CD14-positive monocyte (primary cell): ENCODE data around the gene JAKMIP2. TPM values are rescaled to one million over a fixed set of nuclear protein-coding genes. Genes with fewer than 3 reads are reported as not detected.

Experiments
- DNase-seq, 3 donors: peaks; one replicate each; pipeline ENCODE4 v3.0.0-alpha.2; 2011 to 2022
- H2AFZ ChIP-seq: 2 replicates; pipeline ENCODE4 v1.6.0; 2012; ENCODE audit warnings: mild to moderate bottlenecking, low read depth, low read length, inconsistent platforms; ENCODE audit not compliant: insufficient read depth, poor library complexity, severe bottlenecking
- H3K27ac ChIP-seq, 2 donors: 1 replicate in 1 of 2; 2 replicates in 1 of 2; pipeline ENCODE4 v1.5.1; 2012 to 2013; ENCODE audit warnings: low read length in 2 of 2, control low read depth in 1 of 2, inconsistent platforms in 1 of 2, low read depth in 1 of 2, mild to moderate bottlenecking in 1 of 2
- H3K27me3 ChIP-seq, 2 donors: one replicate each; pipeline versions ENCODE4 v1.6.0 to v1.6.1; 2011 to 2013; ENCODE audit warnings: low read length in 2 of 2; ENCODE audit not compliant: control insufficient read depth in 2 of 2, insufficient read depth in 2 of 2
- H3K36me3 ChIP-seq, 2 donors: replicated peaks in 1 of 2; 1 replicate in 1 of 2; 2 replicates in 1 of 2; pipeline versions ENCODE4 v1.5.1 to v1.6.1; 2012 to 2013; ENCODE audit warnings: low read length in 2 of 2, control low read depth in 1 of 2, inconsistent platforms in 1 of 2, mild to moderate bottlenecking in 1 of 2; ENCODE audit not compliant: insufficient read depth in 2 of 2, control insufficient read depth in 1 of 2
- H3K4me1 ChIP-seq, 2 donors: 1 replicate in 1 of 2; 2 replicates in 1 of 2; pipeline versions ENCODE4 v1.5.1 to v1.6.1; 2012 to 2013; ENCODE audit warnings: low read length in 2 of 2, control low read depth in 1 of 2, inconsistent platforms in 1 of 2, mild to moderate bottlenecking in 1 of 2, moderate library complexity in 1 of 2; ENCODE audit not compliant: insufficient read depth in 2 of 2, control insufficient read depth in 1 of 2
- H3K4me2 ChIP-seq: replicated peaks from 2 replicates; pipeline ENCODE3; 2012; ENCODE audit warnings: low read length, moderate library complexity, mild to moderate bottlenecking; ENCODE audit not compliant: poor library complexity, severe bottlenecking; ENCODE audit errors: extremely low read depth
- H3K4me3 ChIP-seq, 3 experiments: fragments of 200-600 bp in 1 of 3; sonication (generic) in 1 of 3; replicated peaks in 1 of 3; 1 replicate in 2 of 3; 2 replicates in 1 of 3; pipeline ENCODE4 v1.5.1; 2011 to 2013; ENCODE audit warnings: low read length in 3 of 3, mild to moderate bottlenecking in 3 of 3, control low read depth in 2 of 3, low read depth in 2 of 3, inconsistent platforms in 1 of 3, moderate library complexity in 1 of 3
- H3K79me2 ChIP-seq: 2 replicates; pipeline ENCODE4 v1.6.0; 2012; ENCODE audit warnings: mild to moderate bottlenecking, control low read depth, inconsistent platforms, low read length, moderate library complexity; ENCODE audit not compliant: insufficient read depth
- H3K9ac ChIP-seq: 2 replicates; pipeline ENCODE4 v1.6.0; 2017; ENCODE audit warnings: low read length, mild to moderate bottlenecking; ENCODE audit not compliant: insufficient read depth, poor library complexity, severe bottlenecking
- H3K9me3 ChIP-seq, 2 donors: replicated peaks in 1 of 2; 1 replicate in 1 of 2; 2 replicates in 1 of 2; pipeline versions ENCODE4 v1.5.1 to v1.6.1; 2012 to 2013; ENCODE audit warnings: low read length in 2 of 2, control low read depth in 1 of 2; ENCODE audit not compliant: control insufficient read depth in 1 of 2, insufficient read depth in 1 of 2
- H4K20me1 ChIP-seq: 2 replicates; pipeline ENCODE4 v1.6.0; 2012; ENCODE audit warnings: mild to moderate bottlenecking, low read length, control low read depth, moderate library complexity; ENCODE audit not compliant: insufficient read depth
- H3K27ac Mint-ChIP-seq, 7 donors: one replicate each; pipeline ENCODE4 v1.8.0; 2020; ENCODE audit warnings: mild to moderate bottlenecking in 7 of 7, mixed read lengths in 7 of 7, moderate library complexity in 6 of 7, inconsistent platforms in 2 of 7
- H3K27me3 Mint-ChIP-seq, 3 donors: one replicate each; pipeline ENCODE4 v1.8.0; 2021 to 2022; ENCODE audit warnings: low read depth in 3 of 3, mild to moderate bottlenecking in 3 of 3, mixed read lengths in 3 of 3, moderate library complexity in 3 of 3, inconsistent platforms in 1 of 3
- H3K36me3 Mint-ChIP-seq, 2 donors: one replicate each; pipeline ENCODE4 v1.8.0; 2020; ENCODE audit warnings: mixed read lengths in 2 of 2, inconsistent platforms in 1 of 2, mild to moderate bottlenecking in 1 of 2
- H3K4me1 Mint-ChIP-seq: one replicate; pipeline ENCODE4 v1.8.0; 2020; ENCODE audit warnings: mild to moderate bottlenecking, mixed read lengths
- H3K4me3 Mint-ChIP-seq, 2 donors: one replicate each; pipeline ENCODE4 v1.8.0; 2020; ENCODE audit warnings: mild to moderate bottlenecking in 2 of 2, mixed read lengths in 2 of 2, moderate library complexity in 1 of 2
- H3K9me3 Mint-ChIP-seq, 7 donors: one replicate each; pipeline ENCODE4 v1.8.0; 2020 to 2022; ENCODE audit warnings: mixed read lengths in 7 of 7, mild to moderate bottlenecking in 6 of 7, moderate library complexity in 6 of 7, inconsistent platforms in 2 of 7
- CTCF ChIP-seq: fragments of 200-600 bp; IDR thresholded peaks from one replicate; pipeline ENCODE4 v1.8.0; 2022; ENCODE audit warnings: antibody characterized with exemption, mild to moderate bottlenecking
- WGBS: methylation state at CpG from one replicate; pipeline ENCODE4 v1.1.5; 2013; ENCODE audit warnings: missing lambda C conversion rate; ENCODE audit not compliant: insufficient coverage; 5-methylcytosine and 5-hydroxymethylcytosine counted together
- intact Hi-C, 2 donors: fragments of 100-400 bp; cut with micrococcal nuclease; formaldehyde crosslinking; loops; one replicate each; pipeline versions ENCODE4 v1.15.0 to v1.15.1; 2023
- polyA plus RNA-seq, 3 donors: library from polyadenylated mRNA; depleted of rRNA in 1 of 3; unstranded in 2 of 3; stranded (reverse) in 1 of 3; fragments of 300-500 nt in 2 of 3; fragments of >200 nt in 1 of 3; fragmentation: Illumina TruSeq in 2 of 3; gene quantifications; 1 replicate in 2 of 3; 2 replicates in 1 of 3; pipeline ENCODE4 v1.2.3, GENCODE V29; 2012 to 2021

JAKMIP2 gene
- polyA plus RNA-seq, 3 donors: 0.02 TPM; not detected in 2

- Histone ChIP-seq H3K9ac (no peak overlapping the region), H2AFZ (no peak overlapping the region), H3K4me3 (no peak overlapping the region), H3K36me3 (no peaks in the 10 kb centered on the region), H3K9me3 (no peaks in the 10 kb centered on the region), H3K27me3 (no peaks in the 10 kb centered on the region), H3K79me2 (no peaks in the 10 kb centered on the region), H3K27ac (no peak overlapping the region), H3K4me2 (no peak overlapping the region), H4K20me1 (no peaks in the 10 kb centered on the region), H3K4me1 (no peaks in the 10 kb centered on the region)
- Mint-ChIP-seq H3K4me3 (no peak overlapping the region), H3K27me3 (no peaks in the 10 kb centered on the region), H3K9me3 (peaks cover 0 to 1% (median 0%) of the 10 kb centered on the region in 7 donors), H3K4me1 (no peaks in the 10 kb centered on the region), H3K27ac (no peak overlapping the region), H3K36me3 (no peaks in the 10 kb centered on the region)
- no peak for DNase-seq
- intact Hi-C loops: loop anchor here in 1 of 2 donors (10.0 kb wide), 1 partner anchor 61 kb away; no protein-coding TSS in a partner anchor
- WGBS: 88% methylated on average over 3 of the region's 4 CpGs
- no peak for TF ChIP-seq CTCF
Measured at GRCh38 chr5:147763791-147764525, 18.6 kb downstream of the JAKMIP2 start.

- DNase-seq: no peak
- Histone ChIP-seq H3K4me3 (no peak overlapping the region), H3K36me3 (no peaks in the 10 kb centered on the region), H3K9me3 (no peaks in the 10 kb centered on the region), H2AFZ (no peak overlapping the region), H3K4me1 (no peaks in the 10 kb centered on the region), H3K9ac (no peak overlapping the region), H3K27me3 (no peaks in the 10 kb centered on the region), H3K4me2 (no peak overlapping the region), H4K20me1 (no peaks in the 10 kb centered on the region), H3K27ac (no peak overlapping the region), H3K79me2 (no peaks in the 10 kb centered on the region)
- no peak for TF ChIP-seq CTCF
- no peaks in the 10 kb centered on the region for H3K27me3 Mint-ChIP-seq
- H3K36me3 Mint-ChIP-seq: no peaks in the 10 kb centered on the region
- H3K9me3 Mint-ChIP-seq: peaks cover 0 to 2% (median 0%) of the 10 kb centered on the region in 7 donors
- no peak overlapping the region for H3K27ac Mint-ChIP-seq
- intact Hi-C loops: loop anchor here in 1 of 2 donors (10.0 kb wide), 1 partner anchor 65 kb away; no protein-coding TSS in a partner anchor
- WGBS: 88% methylated on average over 1 of the region's 2 CpGs
- H3K4me3 Mint-ChIP-seq: no peak overlapping the region
- no peaks in the 10 kb centered on the region for H3K4me1 Mint-ChIP-seq
Measured at GRCh38 chr5:147760086-147760875, 22.2 kb downstream of the JAKMIP2 start.
